Breast epithelium (tissue), 3 donors: ENCODE data around the gene ELAVL4.

ENCODE experiments used
- POLR2A ChIP-seq: fragments of 450-650 bp; IDR thresholded peaks from one replicate; pipeline ENCODE4 v1.6.1; 2016; ENCODE audit warnings: antibody characterized with exemption, mild to moderate bottlenecking, moderate library complexity
- POLR2AphosphoS5 ChIP-seq, 3 donors: sonication (generic); formaldehyde crosslinking; IDR thresholded peaks; one replicate each; pipeline ENCODE4 v1.6.1; 2017; ENCODE audit warnings: antibody characterized with exemption in 3 of 3

GRCh38 chr1:50066806-50067205 is 41.9 kb upstream of the ELAVL4 start:
- TF ChIP-seq POLR2A = no peak
- TF ChIP-seq POLR2AphosphoS5 (IDR thresholded peaks at IDR 0.05) = no peak
